MG63 (cell line): Measurements from ENCODE around the gene GPR26. TPM values are rescaled to one million over a fixed set of nuclear protein-coding genes. Genes with fewer than 3 reads are reported as not detected.

Experiments used
- DNase-seq: peaks from one replicate; pipeline ENCODE4 v3.0.0-alpha.2; 2020
- H3K27me3 ChIP-seq: fragments of 250-450 bp; sonication (Bioruptor Pico); 2 replicates; pipeline ENCODE4 v1.5.1; 2020; ENCODE audit warnings: mild to moderate bottlenecking, moderate library complexity
- H3K36me3 ChIP-seq: fragments of 250-450 bp; sonication (Bioruptor Pico); 2 replicates; pipeline ENCODE4 v1.5.1; 2020; ENCODE audit warnings: mild to moderate bottlenecking, moderate library complexity
- H3K4me3 ChIP-seq: fragments of 250-450 bp; sonication (Bioruptor Pico); 2 replicates; pipeline ENCODE4 v1.5.1; 2020; ENCODE audit warnings: mild to moderate bottlenecking, moderate library complexity
- H3K9me3 ChIP-seq: fragments of 250-450 bp; sonication (Bioruptor Pico); 2 replicates; pipeline ENCODE4 v1.5.1; 2020; ENCODE audit warnings: mild to moderate bottlenecking, moderate library complexity
- total RNA-seq: library from RNA; depleted of rRNA; stranded (reverse); fragments of >200 nt; shearing (Covaris generic); gene quantifications from 2 replicates; pipeline ENCODE4 v1.2.3, GENCODE V29; 2014; ENCODE audit warnings: low replicate concordance

GPR26 gene
- total RNA-seq, 1 experiment from 2014 or later = not detected

GRCh38 chr10:123681285-123681684 is 15.1 kb downstream of the GPR26 start:
- DNase-seq = no peak
- no peaks in the 10 kb centered on the region for H3K27me3 ChIP-seq
- H3K36me3 ChIP-seq = no peaks in the 10 kb centered on the region
- no peak overlapping the region for H3K4me3 ChIP-seq
- H3K9me3 ChIP-seq = no peaks in the 10 kb centered on the region

GRCh38 chr10:123682477-123682876 is 16.3 kb downstream of the GPR26 start:
- no peaks in the 10 kb centered on the region for H3K27me3 ChIP-seq
- no peak for DNase-seq
- no peaks in the 10 kb centered on the region for H3K9me3 ChIP-seq
- H3K4me3 ChIP-seq = no peak overlapping the region
- H3K36me3 ChIP-seq = no peaks in the 10 kb centered on the region

- H3K9me3 ChIP-seq = no peaks in the 10 kb centered on the region
- H3K4me3 ChIP-seq = no peak overlapping the region
- no peaks in the 10 kb centered on the region for H3K27me3 ChIP-seq
- DNase-seq = no peak
- H3K36me3 ChIP-seq = no peaks in the 10 kb centered on the region
These were observed 17.3 kb downstream of the GPR26 start for GRCh38 chr10:123683459-123683858.

GRCh38 chr10:123683865-123684264 is 17.7 kb downstream of the GPR26 start:
- no peaks in the 10 kb centered on the region for H3K27me3 ChIP-seq
- H3K9me3 ChIP-seq = no peaks in the 10 kb centered on the region
- H3K4me3 ChIP-seq = no peak overlapping the region
- no peak for DNase-seq
- no peaks in the 10 kb centered on the region for H3K36me3 ChIP-seq

GRCh38 chr10:123685260-123685659 is 19.1 kb downstream of the GPR26 start:
- Histone ChIP-seq H3K27me3 (no peaks in the 10 kb centered on the region), H3K4me3 (no peak overlapping the region), H3K36me3 (no peaks in the 10 kb centered on the region), H3K9me3 (no peaks in the 10 kb centered on the region)
- no peak for DNase-seq

- no peak for DNase-seq
- no peaks in the 10 kb centered on the region for H3K27me3 ChIP-seq
- no peak overlapping the region for H3K4me3 ChIP-seq
- H3K9me3 ChIP-seq = no peaks in the 10 kb centered on the region
- no peaks in the 10 kb centered on the region for H3K36me3 ChIP-seq
These were observed 21.6 kb downstream of the GPR26 start for GRCh38 chr10:123687758-123688157.

GRCh38 chr10:123689880-123690279 is 23.7 kb downstream of the GPR26 start:
- Histone ChIP-seq H3K9me3 (no peaks in the 10 kb centered on the region), H3K4me3 (no peak overlapping the region), H3K36me3 (no peaks in the 10 kb centered on the region), H3K27me3 (no peaks in the 10 kb centered on the region)
- no peak for DNase-seq

- no peak for DNase-seq
- no peaks in the 10 kb centered on the region for H3K9me3 ChIP-seq
- H3K27me3 ChIP-seq = no peaks in the 10 kb centered on the region
- no peak overlapping the region for H3K4me3 ChIP-seq
- no peaks in the 10 kb centered on the region for H3K36me3 ChIP-seq
These were observed 37.1 kb downstream of the GPR26 start for GRCh38 chr10:123703195-123703790.

- Histone ChIP-seq H3K36me3 (no peaks in the 10 kb centered on the region), H3K27me3 (no peaks in the 10 kb centered on the region), H3K4me3 (no peak overlapping the region), H3K9me3 (no peaks in the 10 kb centered on the region)
- DNase-seq = no peak
These were observed 37.9 kb downstream of the GPR26 start for GRCh38 chr10:123704076-123704475.

- Histone ChIP-seq H3K4me3 (no peak overlapping the region), H3K27me3 (no peaks in the 10 kb centered on the region), H3K9me3 (no peaks in the 10 kb centered on the region), H3K36me3 (no peaks in the 10 kb centered on the region)
- DNase-seq = no peak
These were observed 38.7 kb downstream of the GPR26 start for GRCh38 chr10:123704812-123705211.

- no peak for DNase-seq
- H3K27me3 ChIP-seq = no peaks in the 10 kb centered on the region
- H3K36me3 ChIP-seq = no peaks in the 10 kb centered on the region
- no peak overlapping the region for H3K4me3 ChIP-seq
- no peaks in the 10 kb centered on the region for H3K9me3 ChIP-seq
These were observed 40.1 kb downstream of the GPR26 start for GRCh38 chr10:123706236-123706635.

GRCh38 chr10:123715546-123715945 is 49.4 kb downstream of the GPR26 start:
- H3K9me3 ChIP-seq = no peaks in the 10 kb centered on the region
- H3K4me3 ChIP-seq = no peak overlapping the region
- no peak for DNase-seq
- no peaks in the 10 kb centered on the region; the same call in 1 of the 2 replicates for H3K27me3 ChIP-seq
- H3K36me3 ChIP-seq = no peaks in the 10 kb centered on the region

GRCh38 chr10:123717336-123717735 is 51.2 kb downstream of the GPR26 start:
- DNase-seq = no peak
- Histone ChIP-seq H3K9me3 (no peaks in the 10 kb centered on the region), H3K27me3 (no peaks in the 10 kb centered on the region; the same call in 1 of the 2 replicates), H3K4me3 (no peak overlapping the region), H3K36me3 (no peaks in the 10 kb centered on the region)

GRCh38 chr10:123718544-123719060 is 52.4 kb downstream of the GPR26 start:
- Histone ChIP-seq H3K9me3 (no peaks in the 10 kb centered on the region), H3K4me3 (no peak overlapping the region), H3K36me3 (no peaks in the 10 kb centered on the region), H3K27me3 (no peaks in the 10 kb centered on the region; the same call in 1 of the 2 replicates)
- DNase-seq = no peak

GRCh38 chr10:123720536-123720935 is 54.4 kb downstream of the GPR26 start:
- H3K9me3 ChIP-seq = no peaks in the 10 kb centered on the region
- H3K27me3 ChIP-seq = no peaks in the 10 kb centered on the region
- H3K4me3 ChIP-seq = no peak overlapping the region
- no peak for DNase-seq
- no peaks in the 10 kb centered on the region for H3K36me3 ChIP-seq

- Histone ChIP-seq H3K27me3 (no peaks in the 10 kb centered on the region), H3K4me3 (no peak overlapping the region), H3K36me3 (no peaks in the 10 kb centered on the region), H3K9me3 (no peaks in the 10 kb centered on the region)
- DNase-seq = no peak
These were observed 55.4 kb downstream of the GPR26 start for GRCh38 chr10:123721441-123722049.

- no peaks in the 10 kb centered on the region for H3K9me3 ChIP-seq
- no peaks in the 10 kb centered on the region for H3K36me3 ChIP-seq
- H3K4me3 ChIP-seq = no peak overlapping the region
- no peaks in the 10 kb centered on the region for H3K27me3 ChIP-seq
- no peak for DNase-seq
These were observed 56.2 kb downstream of the GPR26 start for GRCh38 chr10:123722351-123722750.

GRCh38 chr10:123724747-123725146 is 58.6 kb downstream of the GPR26 start:
- no peaks in the 10 kb centered on the region for H3K27me3 ChIP-seq
- no peak overlapping the region for H3K4me3 ChIP-seq
- H3K9me3 ChIP-seq = no peaks in the 10 kb centered on the region
- no peak for DNase-seq
- H3K36me3 ChIP-seq = no peaks in the 10 kb centered on the region
